ENCODE data around the gene PTPRT. TPM values are rescaled to one million over a fixed set of nuclear protein-coding genes. Genes with fewer than 3 reads are reported as not detected.

Gene PTPRT
- total RNA-seq, 1 experiment from 2014 or later = not detected

DNA sequence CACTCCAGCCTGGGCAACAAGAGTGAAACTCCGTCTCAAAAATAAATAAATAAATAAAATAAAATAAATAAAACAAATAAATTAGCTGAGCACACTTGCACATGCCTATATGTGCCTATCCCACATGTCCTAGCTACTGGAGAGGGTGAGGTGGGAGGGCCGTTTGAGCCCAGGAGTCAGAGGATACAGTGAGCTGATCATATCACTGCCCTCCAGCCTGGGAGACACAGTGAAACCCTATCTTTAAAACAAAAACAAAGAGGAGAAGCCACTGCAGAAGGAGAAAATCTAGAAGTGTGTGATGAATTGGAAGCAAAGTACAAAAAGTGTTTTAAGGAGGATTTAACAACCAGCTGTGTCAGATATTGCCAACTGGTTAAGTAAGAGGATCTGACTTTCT, 728.4 kb downstream of the PTPRT start:
- ChIA-PET POLR2A (ENCODE audit: low non-redundant PET) (no interaction called here), CTCF (no interaction called here)
- TF ChIP-seq, protein P1, sequence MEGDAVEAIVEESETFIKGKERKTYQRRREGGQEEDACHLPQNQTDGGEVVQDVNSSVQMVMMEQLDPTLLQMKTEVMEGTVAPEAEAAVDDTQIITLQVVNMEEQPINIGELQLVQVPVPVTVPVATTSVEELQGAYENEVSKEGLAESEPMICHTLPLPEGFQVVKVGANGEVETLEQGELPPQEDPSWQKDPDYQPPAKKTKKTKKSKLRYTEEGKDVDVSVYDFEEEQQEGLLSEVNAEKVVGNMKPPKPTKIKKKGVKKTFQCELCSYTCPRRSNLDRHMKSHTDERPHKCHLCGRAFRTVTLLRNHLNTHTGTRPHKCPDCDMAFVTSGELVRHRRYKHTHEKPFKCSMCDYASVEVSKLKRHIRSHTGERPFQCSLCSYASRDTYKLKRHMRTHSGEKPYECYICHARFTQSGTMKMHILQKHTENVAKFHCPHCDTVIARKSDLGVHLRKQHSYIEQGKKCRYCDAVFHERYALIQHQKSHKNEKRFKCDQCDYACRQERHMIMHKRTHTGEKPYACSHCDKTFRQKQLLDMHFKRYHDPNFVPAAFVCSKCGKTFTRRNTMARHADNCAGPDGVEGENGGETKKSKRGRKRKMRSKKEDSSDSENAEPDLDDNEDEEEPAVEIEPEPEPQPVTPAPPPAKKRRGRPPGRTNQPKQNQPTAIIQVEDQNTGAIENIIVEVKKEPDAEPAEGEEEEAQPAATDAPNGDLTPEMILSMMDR (conservative IDR thresholded peaks at IDR 0.05; ENCODE audit: low read depth, low read length) = no peak
- no peak for TF ChIP-seq EZH2 (IDR thresholded peaks at IDR 0.05; ENCODE audit: borderline replicate concordance, low read depth, low read length, poor library complexity, severe bottlenecking)
- Histone ChIP-seq H3K9me3 (ENCODE audit: low read depth, low read length, poor library complexity, severe bottlenecking) (no peaks in the 10 kb centered on the region), H3K4me3 (ENCODE audit: low read depth, low read length, poor library complexity, severe bottlenecking) (no peak overlapping the region), H3K4me1 (ENCODE audit: insufficient read depth, low read length, poor library complexity, severe bottlenecking) (no peaks in the 10 kb centered on the region), H3K27ac (ENCODE audit: low read depth, low read length, poor library complexity, severe bottlenecking) (no peak overlapping the region), H3K27me3 (replicated peaks; ENCODE audit: insufficient read depth, low read depth, low read length, poor library complexity) (no peaks in the 10 kb centered on the region), H3K36me3 (ENCODE audit: insufficient read depth, low read length, poor library complexity, severe bottlenecking) (no peaks in the 10 kb centered on the region)
- no peak for DNase-seq (ENCODE audit: low spot score)
- no TSS peak for BruUV-seq (replicated peaks)
- intact Hi-C loops (cut with micrococcal nuclease; ENCODE audit: unreplicated experiment) = no loop called here

DNA sequence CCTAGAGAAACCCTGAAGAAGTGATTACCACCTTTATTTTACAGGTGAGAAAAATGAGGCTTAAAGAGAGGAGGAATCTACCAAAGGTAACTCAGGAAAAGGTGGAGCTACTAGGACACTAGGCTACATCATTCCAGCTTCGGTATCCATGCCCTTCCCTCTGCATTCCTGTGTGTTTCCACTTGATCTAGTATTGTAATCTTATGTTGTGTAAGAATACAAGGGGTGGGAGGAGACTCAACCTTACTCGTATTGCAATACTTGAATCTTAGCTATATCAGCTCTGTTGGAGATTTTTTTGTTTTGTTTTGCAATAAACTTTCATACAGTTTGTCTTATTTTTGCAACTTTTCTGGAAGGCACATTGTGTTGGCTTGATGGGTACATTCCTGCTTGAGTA, 742.4 kb downstream of the PTPRT start:
- intact Hi-C loops (cut with micrococcal nuclease; ENCODE audit: unreplicated experiment) = no loop called here
- Histone ChIP-seq H3K36me3 (ENCODE audit: insufficient read depth, low read length, poor library complexity, severe bottlenecking) (no peaks in the 10 kb centered on the region), H3K4me3 (ENCODE audit: low read depth, low read length, poor library complexity, severe bottlenecking) (no peak overlapping the region), H3K27me3 (replicated peaks; ENCODE audit: insufficient read depth, low read depth, low read length, poor library complexity) (no peaks in the 10 kb centered on the region), H3K4me1 (ENCODE audit: insufficient read depth, low read length, poor library complexity, severe bottlenecking) (no peaks in the 10 kb centered on the region), H3K9me3 (ENCODE audit: low read depth, low read length, poor library complexity, severe bottlenecking) (no peaks in the 10 kb centered on the region), H3K27ac (ENCODE audit: low read depth, low read length, poor library complexity, severe bottlenecking) (no peak overlapping the region)
- BruUV-seq (replicated peaks) = no TSS peak
- TF ChIP-seq EZH2 (IDR thresholded peaks at IDR 0.05; ENCODE audit: borderline replicate concordance, low read depth, low read length, poor library complexity, severe bottlenecking) = no peak
- TF ChIP-seq, protein P1 (conservative IDR thresholded peaks at IDR 0.05; ENCODE audit: low read depth, low read length) = no peak
- POLR2A ChIA-PET (ENCODE audit: low non-redundant PET) = no interaction called here
- CTCF ChIA-PET = no interaction called here
- DNase-seq (ENCODE audit: low spot score) = no peak

DNA sequence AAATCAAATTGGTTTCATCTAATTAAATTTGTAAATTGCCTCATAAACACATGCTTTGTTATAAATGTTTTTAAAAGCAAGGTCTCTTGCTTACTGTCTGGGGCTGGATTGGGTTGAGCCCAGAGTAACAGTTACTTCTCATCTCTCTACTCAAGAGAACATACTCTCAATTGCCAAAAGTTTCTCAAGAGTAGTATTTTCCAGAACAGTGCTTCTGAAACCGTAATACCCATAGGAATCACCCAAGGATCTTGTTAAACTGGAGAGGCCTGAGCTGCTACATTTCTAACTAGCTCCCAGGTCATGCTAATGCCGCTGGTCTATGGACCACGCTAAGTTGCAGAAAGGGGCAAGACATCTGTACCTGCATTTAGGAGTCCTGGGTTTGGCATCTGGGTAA, 744.9 kb downstream of the PTPRT start:
- POLR2A ChIA-PET (ENCODE audit: low non-redundant PET) = no interaction called here
- CTCF ChIA-PET = no interaction called here

More for the DNA sequence above, 744.9 kb downstream of the PTPRT start:
- no peak overlapping the region for H3K27ac ChIP-seq (ENCODE audit: low read depth, low read length, poor library complexity, severe bottlenecking)
- intact Hi-C loops (cut with micrococcal nuclease; ENCODE audit: unreplicated experiment) = no loop called here
- H3K4me3 ChIP-seq (ENCODE audit: low read depth, low read length, poor library complexity, severe bottlenecking) = no peak overlapping the region
- no peak for TF ChIP-seq EZH2 (IDR thresholded peaks at IDR 0.05; ENCODE audit: borderline replicate concordance, low read depth, low read length, poor library complexity, severe bottlenecking)
- TF ChIP-seq, protein P1 (conservative IDR thresholded peaks at IDR 0.05; ENCODE audit: low read depth, low read length) = no peak
- no peaks in the 10 kb centered on the region for H3K27me3 ChIP-seq (replicated peaks; ENCODE audit: insufficient read depth, low read depth, low read length, poor library complexity)
- no peaks in the 10 kb centered on the region for H3K36me3 ChIP-seq (ENCODE audit: insufficient read depth, low read length, poor library complexity, severe bottlenecking)
- no peak for DNase-seq (ENCODE audit: low spot score)
- no peaks in the 10 kb centered on the region for H3K4me1 ChIP-seq (ENCODE audit: insufficient read depth, low read length, poor library complexity, severe bottlenecking)
- no TSS peak for BruUV-seq (replicated peaks)
- H3K9me3 ChIP-seq (ENCODE audit: low read depth, low read length, poor library complexity, severe bottlenecking) = no peaks in the 10 kb centered on the region
